Calu3 (cell line): ENCODE data around the gene MMP15. TPM values are rescaled to one million over a fixed set of nuclear protein-coding genes. Genes with fewer than 3 reads are reported as not detected.

Experiments
- BruUV-seq: library from RNA; stranded (reverse); fragments of 400-500 nt; replicated peaks from 2 replicates; lab custom pipeline; 2021; lab: Mats Ljungman, UMichigan
- CTCF ChIA-PET: fragments of 300-600 bp; sonication (Branson Sonifier 250); formaldehyde crosslinking; loops from one replicate; lab custom pipeline; 2022; ENCODE audit warnings: antibody characterized with exemption; lab: Charles Lee
- DNase-seq: peaks from one replicate; pipeline ENCODE4 v3.0.0; 2022
- H3K27ac Mint-ChIP-seq: one replicate; pipeline ENCODE4 v1.8.0; 2022; ENCODE audit warnings: mixed read lengths; ENCODE audit not compliant: unreplicated experiment
- H3K27me3 Mint-ChIP-seq: one replicate; pipeline ENCODE4 v1.8.0; 2022; ENCODE audit warnings: mixed read lengths; ENCODE audit not compliant: unreplicated experiment
- H3K36me3 Mint-ChIP-seq: one replicate; pipeline ENCODE4 v1.8.0; 2022; ENCODE audit warnings: mild to moderate bottlenecking, moderate library complexity, mixed read lengths; ENCODE audit not compliant: insufficient read depth, unreplicated experiment
- H3K4me1 Mint-ChIP-seq: one replicate; pipeline ENCODE4 v1.8.0; 2022; ENCODE audit warnings: mild to moderate bottlenecking, low read depth, mixed read lengths; ENCODE audit not compliant: unreplicated experiment
- H3K4me3 Mint-ChIP-seq: one replicate; pipeline ENCODE4 v1.8.0; 2022; ENCODE audit warnings: mild to moderate bottlenecking, low read depth, moderate library complexity, mixed read lengths; ENCODE audit not compliant: unreplicated experiment
- H3K9me3 Mint-ChIP-seq: one replicate; pipeline ENCODE4 v1.8.0; 2022; ENCODE audit warnings: low read depth, mixed read lengths; ENCODE audit not compliant: unreplicated experiment
- intact Hi-C: fragments of 100-400 bp; cut with micrococcal nuclease; formaldehyde crosslinking; loops from one replicate; pipeline ENCODE4 v1.10.0; 2022; ENCODE audit not compliant: unreplicated experiment
- total RNA-seq: library from RNA; stranded (reverse); gene quantifications from 2 replicates; pipeline ENCODE4 v1.2.3, GENCODE V29; 2022
- TF ChIP-seq, protein P1 (sequence below): fragments of 200-600 bp; IDR thresholded peaks from one replicate; pipeline ENCODE4 v1.8.0; 2022; ENCODE audit warnings: antibody characterized with exemption; ENCODE audit not compliant: unreplicated experiment

The MMP15 gene
- total RNA-seq, 1 experiment from 2014 or later = 81.4 TPM

DNA sequence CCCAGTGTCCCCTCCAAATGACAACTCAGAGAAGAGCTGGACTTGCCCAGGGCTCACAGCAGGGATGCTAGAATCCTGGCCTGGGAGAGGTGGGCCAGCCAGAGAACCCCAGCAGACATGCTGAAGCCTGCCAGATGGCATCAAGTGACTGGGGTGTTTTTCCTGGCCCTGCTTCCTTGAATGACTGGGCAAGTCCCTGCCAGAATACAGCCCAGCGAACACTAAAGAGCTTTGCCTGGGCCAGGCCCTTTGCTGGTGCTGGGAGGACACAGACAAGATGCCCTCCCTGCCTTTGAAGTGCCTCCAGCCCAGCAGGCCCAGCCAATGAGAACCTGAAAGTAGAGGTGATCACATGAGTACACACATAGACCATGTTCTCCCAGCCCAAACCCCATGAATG, 36.6 kb upstream of the MMP15 start:
- no peak for DNase-seq
- Mint-ChIP-seq H3K9me3 (no peaks in the 10 kb centered on the region), H3K27ac (no peak overlapping the region), H3K36me3 (peaks cover 6% of the 10 kb centered on the region), H3K27me3 (peaks cover 17% of the 10 kb centered on the region), H3K4me3 (no peak overlapping the region), H3K4me1 (peaks cover 12% of the 10 kb centered on the region)
- BruUV-seq = no TSS peak
- TF ChIP-seq, protein P1, sequence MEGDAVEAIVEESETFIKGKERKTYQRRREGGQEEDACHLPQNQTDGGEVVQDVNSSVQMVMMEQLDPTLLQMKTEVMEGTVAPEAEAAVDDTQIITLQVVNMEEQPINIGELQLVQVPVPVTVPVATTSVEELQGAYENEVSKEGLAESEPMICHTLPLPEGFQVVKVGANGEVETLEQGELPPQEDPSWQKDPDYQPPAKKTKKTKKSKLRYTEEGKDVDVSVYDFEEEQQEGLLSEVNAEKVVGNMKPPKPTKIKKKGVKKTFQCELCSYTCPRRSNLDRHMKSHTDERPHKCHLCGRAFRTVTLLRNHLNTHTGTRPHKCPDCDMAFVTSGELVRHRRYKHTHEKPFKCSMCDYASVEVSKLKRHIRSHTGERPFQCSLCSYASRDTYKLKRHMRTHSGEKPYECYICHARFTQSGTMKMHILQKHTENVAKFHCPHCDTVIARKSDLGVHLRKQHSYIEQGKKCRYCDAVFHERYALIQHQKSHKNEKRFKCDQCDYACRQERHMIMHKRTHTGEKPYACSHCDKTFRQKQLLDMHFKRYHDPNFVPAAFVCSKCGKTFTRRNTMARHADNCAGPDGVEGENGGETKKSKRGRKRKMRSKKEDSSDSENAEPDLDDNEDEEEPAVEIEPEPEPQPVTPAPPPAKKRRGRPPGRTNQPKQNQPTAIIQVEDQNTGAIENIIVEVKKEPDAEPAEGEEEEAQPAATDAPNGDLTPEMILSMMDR = no peak
- intact Hi-C loops = no loop called here
- CTCF ChIA-PET = interaction anchor here (1.4 kb wide), 1 partner anchor 32 kb away, joined by 3 read pairs; no protein-coding TSS in a partner anchor

DNA sequence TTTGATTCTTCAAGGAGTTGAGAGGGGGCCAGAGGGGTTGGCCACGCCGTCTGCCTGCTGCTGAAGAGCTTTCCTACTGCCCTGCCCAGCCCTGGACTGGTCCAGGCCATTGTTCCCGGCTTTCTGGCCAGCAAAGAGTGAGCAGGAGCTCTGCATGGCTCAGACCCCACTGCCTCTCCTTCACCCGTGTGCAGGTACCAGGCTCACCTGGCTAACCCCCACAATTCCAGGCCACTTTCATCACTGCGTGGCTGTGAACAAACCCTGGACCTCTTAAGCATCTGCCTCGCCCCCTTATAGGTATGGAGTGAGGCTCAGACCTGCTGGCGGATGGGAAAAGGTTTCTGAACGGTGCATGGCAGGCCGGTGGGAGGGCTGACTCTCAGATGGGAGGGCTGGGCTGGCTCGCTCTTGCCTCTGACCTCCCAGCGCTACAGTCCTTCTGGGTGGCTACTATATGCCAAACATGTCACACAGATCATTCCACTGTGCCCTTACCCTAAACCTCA, 33.9 kb upstream of the MMP15 start:
- CTCF ChIA-PET = interaction anchor here (1.4 kb wide), 1 partner anchor 138 kb away, joined by 3 read pairs; the partner anchor contains the start of gene CFAP20
- BruUV-seq = no TSS peak

DNA sequence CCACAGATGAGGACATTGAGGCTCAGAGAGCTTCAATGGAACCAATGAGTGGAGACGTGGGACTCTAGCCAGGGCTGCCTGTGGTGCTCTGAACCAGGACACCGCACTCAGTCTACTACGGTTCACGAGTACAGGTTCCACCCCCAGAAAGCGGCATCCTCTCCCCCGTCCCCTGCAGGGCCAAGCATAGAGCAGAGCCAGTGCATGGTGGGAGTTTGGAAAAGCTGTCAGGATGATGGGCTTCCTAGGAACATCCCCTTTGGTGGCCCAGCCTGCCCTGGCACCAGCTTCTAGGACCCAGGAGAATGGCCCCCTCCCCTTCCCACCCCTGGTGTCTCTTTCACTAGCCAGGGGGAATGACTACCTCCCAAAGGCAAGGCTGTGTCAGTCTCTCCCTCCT, 33.5 kb upstream of the MMP15 start:
- Mint-ChIP-seq H3K4me1 (peaks cover 12% of the 10 kb centered on the region), H3K9me3 (no peaks in the 10 kb centered on the region), H3K36me3 (peaks cover 17% of the 10 kb centered on the region), H3K4me3 (no peak overlapping the region), H3K27ac (peak overlapping the region; percentile 28), H3K27me3 (peaks cover 9% of the 10 kb centered on the region)
- TF ChIP-seq, protein P1 = no peak
- intact Hi-C loops = no loop called here
- CTCF ChIA-PET = interaction anchor here (1.4 kb wide), 1 partner anchor 137 kb away, joined by 3 read pairs; the partner anchor contains the start of gene CFAP20
- DNase-seq = no peak
- no TSS peak for BruUV-seq

More for the DNA sequence above, 33.9 kb upstream of the MMP15 start:
- TF ChIP-seq, protein P1 = no peak
- H3K27me3 Mint-ChIP-seq = peaks cover 13% of the 10 kb centered on the region
- H3K4me1 Mint-ChIP-seq = peaks cover 12% of the 10 kb centered on the region
- peaks cover 12% of the 10 kb centered on the region for H3K36me3 Mint-ChIP-seq
- no peak overlapping the region for H3K4me3 Mint-ChIP-seq
- no peaks in the 10 kb centered on the region for H3K9me3 Mint-ChIP-seq
- DNase-seq = no peak
- intact Hi-C loops = no loop called here
- no peak overlapping the region for H3K27ac Mint-ChIP-seq

DNA sequence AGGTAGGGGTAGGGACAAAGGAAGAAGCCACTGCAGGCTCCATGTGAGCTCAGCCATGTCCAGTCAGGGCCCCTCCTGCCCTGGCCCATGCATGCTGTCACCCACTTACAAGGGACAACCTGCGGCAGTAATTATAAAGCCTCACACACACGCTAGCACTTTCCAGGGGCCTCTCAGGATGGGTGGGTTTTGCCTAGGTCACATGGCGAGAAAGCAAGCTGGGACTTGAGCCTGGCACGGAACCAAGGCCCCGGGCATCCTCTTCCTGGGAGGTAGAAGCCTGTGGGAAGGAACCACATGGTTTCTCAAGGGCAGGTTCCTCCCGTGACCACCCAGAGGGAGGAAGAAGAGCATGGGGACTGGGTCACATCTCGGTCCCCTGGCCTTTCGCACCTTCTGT, 32.1 kb upstream of the MMP15 start:
- CTCF ChIA-PET = interaction anchor here (0.5 to 0.9 kb wide), 3 partner anchors 27 to 1366 kb away, joined by 3 to 8 read pairs (median 5); no protein-coding TSS in a partner anchor

More for the DNA sequence above, 32.1 kb upstream of the MMP15 start:
- TF ChIP-seq, protein P1 = no peak
- intact Hi-C loops = no loop called here
- DNase-seq = no peak
- Mint-ChIP-seq H3K27me3 (no peaks in the 10 kb centered on the region), H3K4me1 (peaks cover 16% of the 10 kb centered on the region), H3K36me3 (peaks cover 26% of the 10 kb centered on the region), H3K27ac (peak overlapping the region; percentile 28), H3K9me3 (no peaks in the 10 kb centered on the region), H3K4me3 (no peak overlapping the region)
- no TSS peak for BruUV-seq
